SH-SY5Y (cell line): ENCODE data around the gene FBXO34.

ENCODE experiments used
- GATA2 ChIP-seq: IDR thresholded peaks from 2 replicates; pipeline ENCODE4 v1.6.1; 2011; ENCODE audit warnings: mild to moderate bottlenecking, low read depth, low read length
- GATA3 ChIP-seq: IDR thresholded peaks from 2 replicates; pipeline ENCODE4 v1.6.1; 2011; ENCODE audit warnings: low read depth, mild to moderate bottlenecking, low read length, moderate library complexity

Gene FBXO34

DNA sequence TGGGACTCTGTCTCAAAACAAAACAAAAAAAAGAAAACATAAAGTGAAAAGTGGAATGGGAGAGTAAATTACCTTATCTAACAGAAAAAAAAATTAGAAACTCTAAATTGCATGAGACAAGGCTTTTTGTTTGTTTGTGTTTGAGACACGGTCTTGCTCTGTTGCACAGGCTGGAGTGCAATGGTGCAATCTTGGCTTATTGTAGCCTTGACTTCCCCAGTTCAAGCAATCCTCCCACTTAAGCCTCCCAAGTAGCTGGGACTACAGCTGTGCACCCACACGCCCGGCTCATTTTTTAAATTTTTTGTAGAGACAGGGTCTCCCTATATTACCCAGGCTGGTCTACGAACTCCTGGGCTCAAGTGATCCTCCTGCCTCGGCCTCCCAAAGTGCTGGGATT is 17.9 kb upstream of the FBXO34 start:
- no peak for TF ChIP-seq GATA2
- no peak for TF ChIP-seq GATA3

DNA sequence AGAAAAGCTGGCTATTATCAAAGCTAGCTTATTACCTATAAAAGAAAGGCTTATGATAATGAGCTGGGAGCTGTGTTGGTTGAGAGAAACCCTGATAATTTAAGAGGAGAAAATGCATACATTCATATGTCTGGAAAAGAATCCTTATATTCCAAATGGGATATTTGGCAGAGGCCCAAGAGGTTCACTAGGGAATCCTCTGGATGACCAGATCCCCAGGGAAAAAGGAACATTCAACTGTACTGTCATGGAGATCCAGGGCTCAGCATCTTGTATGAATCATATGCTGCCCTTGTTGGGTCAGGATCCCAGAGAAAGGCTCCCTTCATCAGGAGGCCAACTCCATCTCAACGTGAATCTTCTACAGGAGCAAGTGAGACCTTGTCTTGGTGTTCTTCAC is 16.6 kb upstream of the FBXO34 start:
- TF ChIP-seq GATA2: no peak

DNA sequence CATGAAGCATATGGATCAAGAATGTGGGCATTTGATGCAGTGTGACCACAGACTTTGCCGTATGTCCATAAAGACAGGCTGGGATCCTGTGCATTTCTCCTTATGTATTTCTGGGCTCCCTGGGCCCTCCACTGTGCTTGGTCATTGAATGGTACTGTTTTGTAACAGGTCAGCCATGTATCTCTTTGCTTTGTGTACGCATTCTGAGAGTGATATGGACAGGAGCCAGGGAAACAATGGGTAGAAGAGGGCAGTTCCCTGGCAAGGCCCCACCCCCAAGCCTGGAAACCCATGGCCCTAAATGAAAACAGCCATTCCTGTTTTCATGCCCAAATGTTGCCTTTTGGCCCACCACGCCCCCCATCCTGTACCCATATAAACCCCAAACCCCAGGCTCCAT is 15.2 kb upstream of the FBXO34 start:
- no peak for TF ChIP-seq GATA3
- no peak for TF ChIP-seq GATA2

DNA sequence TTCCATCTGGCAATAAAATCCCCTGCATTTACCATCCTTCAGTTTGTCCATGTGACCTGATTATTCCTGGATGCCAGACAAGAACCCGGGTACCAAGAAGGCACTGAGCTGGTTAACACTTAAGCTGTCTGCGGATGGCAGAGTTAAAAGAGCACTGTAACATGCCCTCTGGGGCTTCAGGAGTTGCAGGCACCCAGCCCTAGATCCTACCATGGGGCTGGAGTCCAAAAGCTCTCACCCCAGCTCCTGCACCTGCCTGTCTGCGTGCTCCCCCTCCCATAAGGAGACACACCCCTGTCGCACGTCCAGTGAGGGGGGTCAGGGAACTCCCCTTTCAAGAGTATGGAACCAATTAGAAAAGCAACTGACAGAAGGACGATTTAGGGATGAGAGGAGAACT is 14.6 kb upstream of the FBXO34 start:
- TF ChIP-seq GATA2: no peak
- TF ChIP-seq GATA3: no peak

DNA sequence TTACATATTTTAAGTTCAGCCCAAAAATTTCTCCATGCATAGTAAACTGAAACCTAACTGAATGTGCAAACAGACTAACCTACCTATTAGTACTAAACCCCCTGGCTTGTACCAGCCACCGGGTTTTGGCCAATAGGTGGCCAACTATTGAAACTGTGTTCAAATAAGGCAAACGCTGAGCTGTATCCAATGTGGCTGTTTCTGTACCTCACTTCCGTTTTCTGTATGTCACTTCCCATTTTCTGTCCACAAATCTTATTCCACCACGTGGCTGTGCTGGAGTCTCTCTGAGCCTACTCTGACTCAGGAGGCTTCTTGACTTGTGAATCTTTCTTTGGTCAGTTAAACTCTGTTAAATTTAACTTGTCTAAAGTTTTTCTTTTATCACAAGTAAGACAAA is 6.0 kb upstream of the FBXO34 start:
- TF ChIP-seq GATA2: no peak
- no peak for TF ChIP-seq GATA3

DNA sequence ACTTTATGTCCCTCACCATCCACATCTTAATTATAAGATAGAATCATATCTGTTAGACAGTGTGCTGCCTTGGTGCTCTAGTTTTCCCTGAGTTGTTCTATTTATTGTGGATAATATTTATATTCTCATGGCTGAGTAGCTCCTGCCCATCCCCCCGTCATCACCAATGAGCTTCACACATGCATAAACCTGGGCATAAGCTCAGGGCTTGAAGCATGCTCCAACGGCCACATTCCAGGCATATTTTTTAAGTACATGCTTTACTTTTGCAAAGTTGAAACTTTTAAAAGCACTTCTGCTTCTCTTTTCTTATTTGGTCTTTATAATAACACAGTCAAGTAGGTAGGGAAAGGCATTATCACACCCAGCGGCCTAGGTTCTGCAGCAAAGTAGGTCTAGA is 3.4 kb upstream of the FBXO34 start:
- no peak for TF ChIP-seq GATA3
- no peak for TF ChIP-seq GATA2

DNA sequence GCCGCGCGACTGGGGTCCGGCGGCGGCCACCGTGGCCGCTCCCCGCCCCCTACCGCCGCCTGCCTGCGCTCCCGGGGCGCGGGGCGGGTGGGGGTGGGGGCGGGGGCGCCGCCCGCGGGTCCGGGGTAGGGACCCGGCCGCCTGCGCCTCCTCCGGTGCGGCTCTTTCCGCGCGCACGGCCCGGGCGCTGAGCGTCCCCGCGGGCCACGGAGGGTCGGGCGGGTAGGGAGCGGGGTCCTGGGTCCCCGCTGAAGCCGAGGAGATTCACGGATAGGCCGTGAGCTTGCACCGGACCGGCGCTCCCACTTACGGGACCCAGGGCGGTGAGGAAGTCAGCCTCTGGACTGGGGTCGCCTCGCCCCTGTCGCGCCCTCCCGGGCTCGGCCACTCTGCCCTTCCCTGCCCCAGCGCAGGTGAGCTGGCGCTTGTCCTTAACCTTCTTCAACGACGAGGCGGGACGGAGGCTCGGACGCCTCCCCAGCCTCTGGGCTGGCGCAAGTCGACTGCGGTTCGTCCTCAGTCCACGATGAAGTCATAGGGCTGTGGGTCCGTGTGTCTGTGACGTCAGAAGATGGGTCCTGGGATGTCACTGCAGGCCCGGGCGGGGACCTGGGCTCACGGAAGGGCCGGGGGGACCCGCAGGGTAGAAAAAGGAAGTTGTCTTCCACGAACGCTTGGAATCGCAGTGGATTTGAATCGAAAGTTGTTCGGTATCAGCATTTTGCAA is 514 bp downstream of the FBXO34 start:
- TF ChIP-seq GATA2 (no peak), GATA3 (no peak)

DNA sequence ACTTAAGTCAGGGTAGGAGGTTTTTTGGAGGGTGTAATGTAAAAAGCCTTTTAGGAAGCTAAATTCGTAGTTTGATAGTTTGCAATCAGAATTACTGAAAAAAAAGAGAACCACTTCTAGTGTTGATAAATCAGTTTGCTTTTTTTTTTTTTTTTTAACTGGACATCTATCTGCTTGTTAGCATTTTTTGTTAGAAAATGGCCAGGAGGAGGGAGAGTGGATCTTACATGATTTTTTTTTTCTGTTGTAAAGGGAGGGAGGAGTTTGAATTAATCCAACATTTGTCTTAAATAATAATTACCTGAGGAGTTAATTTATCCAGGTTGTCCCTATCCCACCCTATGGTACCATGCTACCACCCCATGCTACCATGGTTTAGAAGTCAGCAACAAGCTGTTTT is 1.2 kb downstream of the FBXO34 start:
- TF ChIP-seq GATA3 (no peak), GATA2 (no peak)

DNA sequence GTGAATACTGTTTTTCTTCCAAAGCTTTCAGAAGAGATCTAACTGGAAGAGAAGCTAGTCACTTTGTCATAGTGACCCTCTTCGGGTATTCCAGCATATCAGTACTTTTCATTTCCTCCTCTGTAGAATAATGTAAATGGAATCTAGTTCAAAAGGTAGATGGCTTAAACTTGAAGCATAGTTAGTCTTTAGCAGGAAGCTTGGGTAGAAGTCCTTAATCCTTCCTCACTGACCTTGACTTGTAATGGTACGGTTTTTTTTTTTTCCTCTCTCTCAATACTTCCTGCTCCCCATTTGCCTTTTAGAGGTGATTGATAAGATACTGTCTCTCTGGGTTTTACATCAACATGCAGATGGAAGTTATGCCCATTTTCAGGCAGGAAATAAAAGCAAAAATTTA is 1.7 kb downstream of the FBXO34 start:
- TF ChIP-seq GATA2: no peak
- TF ChIP-seq GATA3: no peak

DNA sequence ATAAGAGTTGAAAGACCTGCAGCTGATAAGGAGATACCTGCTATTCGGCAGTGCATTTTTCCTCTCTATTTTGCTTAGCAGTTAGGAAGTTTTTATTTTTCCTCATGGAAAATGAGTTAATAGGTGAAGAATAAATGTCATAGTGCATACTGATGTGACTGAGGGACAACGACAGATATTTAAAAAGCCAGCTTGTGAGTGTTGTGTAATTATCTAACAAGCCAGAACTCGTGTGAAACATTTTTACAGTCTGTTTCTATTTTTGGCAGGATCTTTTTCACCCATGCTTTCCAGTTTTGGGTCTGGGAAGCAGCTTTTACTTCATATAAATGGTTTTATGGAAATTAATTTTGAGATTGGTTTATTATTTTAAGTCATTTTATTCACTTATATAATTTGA is 2.9 kb downstream of the FBXO34 start:
- no peak for TF ChIP-seq GATA2
- TF ChIP-seq GATA3: no peak

DNA sequence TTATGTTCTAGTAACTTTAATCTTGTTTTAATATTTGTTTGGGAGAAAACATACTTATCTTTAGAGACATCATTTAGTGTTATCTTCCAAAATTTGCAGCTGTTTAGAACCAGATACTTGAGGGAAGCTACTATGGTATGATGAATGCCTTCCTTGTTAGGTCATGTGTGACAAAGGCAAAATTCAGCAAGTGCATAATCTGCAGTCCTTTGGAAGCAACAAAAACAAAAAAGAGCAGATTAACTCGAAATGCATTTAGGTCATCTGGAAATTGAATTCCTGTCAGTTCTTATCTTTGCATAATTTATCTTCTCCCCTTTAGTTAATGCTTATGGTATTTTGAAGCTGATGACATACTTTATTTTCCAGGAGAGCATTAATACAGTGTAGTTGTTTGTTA is 3.5 kb downstream of the FBXO34 start:
- TF ChIP-seq GATA3 (peak; percentile 51), GATA2 (peak; percentile 78)

DNA sequence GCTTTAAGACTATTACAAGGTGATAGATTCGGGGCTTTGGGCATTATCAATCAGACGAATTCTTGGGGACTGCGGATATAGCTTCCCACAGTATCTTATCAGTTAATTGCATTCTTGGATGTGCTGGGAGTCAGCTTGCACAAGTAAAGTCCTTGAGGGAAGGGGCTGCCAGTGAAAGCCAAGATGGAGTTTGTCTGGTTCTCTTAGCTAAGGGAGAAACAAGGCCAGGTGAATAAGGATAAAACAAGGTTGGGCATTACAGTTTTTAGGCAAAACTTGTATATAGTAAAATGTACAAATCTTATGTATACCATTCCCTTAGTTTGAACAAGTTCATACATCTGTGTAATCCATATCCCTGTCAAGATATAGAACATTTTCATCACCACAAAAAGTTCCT is 5.5 kb downstream of the FBXO34 start:
- TF ChIP-seq GATA3 (no peak), GATA2 (no peak)

DNA sequence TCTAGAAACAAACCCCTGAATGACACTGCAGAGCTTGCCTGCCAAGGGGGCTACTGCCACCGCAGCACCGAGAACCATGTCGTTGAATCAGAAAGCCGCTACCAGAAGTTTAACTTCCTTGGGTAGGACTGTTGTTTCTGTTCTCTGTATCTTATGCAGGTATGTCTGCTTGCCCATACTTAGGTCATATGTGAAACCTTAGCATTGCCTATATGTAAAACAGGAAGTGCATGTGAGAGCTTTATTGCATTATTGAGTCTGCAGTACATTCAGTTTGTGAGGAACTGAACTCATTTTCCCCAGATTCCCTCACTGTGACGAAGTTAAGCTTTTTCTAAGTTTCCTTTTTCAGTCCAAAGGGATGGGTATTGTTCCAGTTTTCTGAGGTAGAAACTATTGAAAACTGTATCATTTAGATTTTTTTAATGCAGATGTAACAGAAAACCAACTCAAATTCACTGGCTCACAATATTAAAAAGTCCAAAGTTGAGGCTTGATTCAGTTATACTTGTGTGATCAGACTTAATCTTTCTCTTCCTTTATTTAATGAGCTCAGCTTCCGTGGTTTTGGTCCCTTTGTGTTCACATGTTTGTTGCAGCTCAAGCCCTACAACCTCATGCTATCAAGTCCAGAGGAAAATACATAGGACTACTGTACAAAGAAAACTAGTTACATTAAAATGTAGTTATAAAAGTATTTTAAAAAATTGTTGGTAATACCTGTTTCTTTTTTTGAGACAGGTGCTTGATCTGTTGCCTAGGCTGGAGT is 6.9 kb downstream of the FBXO34 start:
- TF ChIP-seq GATA2 (no peak), GATA3 (no peak)

DNA sequence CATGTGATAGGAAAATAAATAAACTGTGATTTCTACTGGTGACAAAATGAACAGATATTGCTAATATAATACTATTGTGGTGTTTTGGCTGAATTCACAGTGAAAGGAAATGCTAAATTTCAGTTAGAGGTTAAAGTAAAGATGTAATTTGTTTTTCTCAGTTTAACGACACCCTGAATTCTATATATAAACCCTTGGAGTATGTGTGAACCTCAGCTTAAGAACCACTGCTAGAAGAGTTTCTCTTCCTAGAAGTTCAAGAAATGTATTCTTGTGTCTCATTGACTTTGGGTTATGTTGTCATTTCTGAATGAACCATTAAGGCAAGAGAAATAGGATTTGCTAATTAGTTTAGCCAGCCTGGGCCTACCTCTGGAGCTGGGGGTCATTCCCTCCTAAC is 8.2 kb downstream of the FBXO34 start:
- TF ChIP-seq GATA2 (no peak), GATA3 (no peak)

DNA sequence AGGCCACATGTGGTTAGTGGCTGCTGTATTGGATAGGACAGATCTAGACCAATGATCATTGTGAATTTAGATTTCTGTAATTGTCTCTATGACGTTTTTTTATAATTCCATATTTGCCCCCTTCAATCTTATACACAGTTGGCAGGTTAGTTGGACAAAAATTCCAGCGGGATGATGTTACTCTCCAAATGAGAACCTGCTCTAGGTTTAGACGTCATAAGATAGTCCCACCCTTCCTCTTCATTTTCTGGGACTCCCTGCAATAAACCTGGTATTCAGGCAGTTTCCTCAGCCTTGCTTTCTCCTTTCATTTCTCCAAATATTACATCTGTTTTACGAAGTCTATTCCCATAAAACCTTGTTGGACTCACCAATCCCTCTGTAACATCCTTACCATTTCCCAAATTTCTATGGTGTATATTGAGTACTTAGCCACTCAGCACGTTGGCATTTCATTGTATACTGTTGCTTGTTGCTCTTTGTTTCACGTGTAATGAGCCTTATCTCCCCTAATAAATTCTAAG is 10.2 kb downstream of the FBXO34 start:
- no peak for TF ChIP-seq GATA3
- no peak for TF ChIP-seq GATA2
